Suprapubic skin (tissue), 4 donors: ENCODE results near the gene POLR1E.

ENCODE experiments used
- CTCF ChIP-seq, 2 donors: fragments of 200-600 bp in 1 of 2; fragments of 450-650 bp in 1 of 2; sonication (generic) in 1 of 2; IDR thresholded peaks; one replicate each; pipeline ENCODE4 v1.5.1; 2016 to 2019; ENCODE audit warnings: antibody characterized with exemption in 2 of 2, mild to moderate bottlenecking in 1 of 2, moderate library complexity in 1 of 2
- EP300 ChIP-seq: sonication (generic); formaldehyde crosslinking; IDR thresholded peaks from one replicate; pipeline ENCODE4 v1.6.1; 2017; ENCODE audit warnings: antibody characterized with exemption
- POLR2A ChIP-seq, 2 donors: fragments of 450-650 bp; IDR thresholded peaks; one replicate each; pipeline ENCODE4 v1.6.1; 2017; ENCODE audit warnings: antibody characterized with exemption in 2 of 2, mild to moderate bottlenecking in 2 of 2, moderate library complexity in 2 of 2
- POLR2AphosphoS5 ChIP-seq, 3 donors: sonication (generic); formaldehyde crosslinking; IDR thresholded peaks; one replicate each; pipeline ENCODE4 v1.6.1; 2017; ENCODE audit warnings: antibody characterized with exemption in 3 of 3

- no peak for TF ChIP-seq CTCF (IDR thresholded peaks at IDR 0.05)
- TF ChIP-seq POLR2A (IDR thresholded peaks at IDR 0.05), result no peak
- TF ChIP-seq POLR2AphosphoS5 (IDR thresholded peaks at IDR 0.05), result no peak
- no peak for TF ChIP-seq EP300
These were observed 22.5 kb downstream of the POLR1E start for GRCh38 chr9:37508135-37508833.
